AG09319 (cell line): Measurements from ENCODE around the gene KCNN1.
"Not testable (repeated sequence)": the region's sequence is repeated elsewhere in the genome, so short reads cannot be mapped to it uniquely, and the experiment has no call there.

Experiments
- DNase-seq: peaks from one replicate; pipeline ENCODE4 v3.0.0-alpha.2; 2010; ENCODE audit warnings: low read depth; ENCODE audit errors: extremely low read depth
- TF ChIP-seq, protein P1 (sequence below): IDR thresholded peaks from 2 replicates; pipeline ENCODE4 v1.5.1; 2011; ENCODE audit warnings: low read depth, mild to moderate bottlenecking, inconsistent platforms, low read length, moderate library complexity

The KCNN1 gene

DNA sequence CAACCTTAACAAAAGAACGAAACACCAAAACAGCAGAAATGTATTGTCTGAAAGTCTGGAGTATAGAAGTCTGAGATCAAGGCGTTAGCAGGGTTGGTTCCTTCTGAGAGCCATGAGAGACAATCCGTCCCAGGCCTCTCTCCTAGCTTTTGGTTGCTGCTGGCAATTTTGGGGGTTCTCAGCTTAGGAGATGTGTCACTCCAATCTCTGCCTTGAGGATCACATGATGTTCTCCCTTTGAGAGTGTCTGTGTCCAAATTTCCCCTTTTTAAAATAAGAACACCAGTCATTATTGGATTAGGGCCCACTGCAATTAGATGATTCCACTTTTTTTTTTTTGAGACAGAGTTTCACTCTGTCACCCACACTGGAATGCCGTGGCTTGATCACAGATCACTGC lies 10.1 kb downstream of the KCNN1 start:
- no peak for DNase-seq
- TF ChIP-seq, protein P1, sequence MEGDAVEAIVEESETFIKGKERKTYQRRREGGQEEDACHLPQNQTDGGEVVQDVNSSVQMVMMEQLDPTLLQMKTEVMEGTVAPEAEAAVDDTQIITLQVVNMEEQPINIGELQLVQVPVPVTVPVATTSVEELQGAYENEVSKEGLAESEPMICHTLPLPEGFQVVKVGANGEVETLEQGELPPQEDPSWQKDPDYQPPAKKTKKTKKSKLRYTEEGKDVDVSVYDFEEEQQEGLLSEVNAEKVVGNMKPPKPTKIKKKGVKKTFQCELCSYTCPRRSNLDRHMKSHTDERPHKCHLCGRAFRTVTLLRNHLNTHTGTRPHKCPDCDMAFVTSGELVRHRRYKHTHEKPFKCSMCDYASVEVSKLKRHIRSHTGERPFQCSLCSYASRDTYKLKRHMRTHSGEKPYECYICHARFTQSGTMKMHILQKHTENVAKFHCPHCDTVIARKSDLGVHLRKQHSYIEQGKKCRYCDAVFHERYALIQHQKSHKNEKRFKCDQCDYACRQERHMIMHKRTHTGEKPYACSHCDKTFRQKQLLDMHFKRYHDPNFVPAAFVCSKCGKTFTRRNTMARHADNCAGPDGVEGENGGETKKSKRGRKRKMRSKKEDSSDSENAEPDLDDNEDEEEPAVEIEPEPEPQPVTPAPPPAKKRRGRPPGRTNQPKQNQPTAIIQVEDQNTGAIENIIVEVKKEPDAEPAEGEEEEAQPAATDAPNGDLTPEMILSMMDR: no peak

DNA sequence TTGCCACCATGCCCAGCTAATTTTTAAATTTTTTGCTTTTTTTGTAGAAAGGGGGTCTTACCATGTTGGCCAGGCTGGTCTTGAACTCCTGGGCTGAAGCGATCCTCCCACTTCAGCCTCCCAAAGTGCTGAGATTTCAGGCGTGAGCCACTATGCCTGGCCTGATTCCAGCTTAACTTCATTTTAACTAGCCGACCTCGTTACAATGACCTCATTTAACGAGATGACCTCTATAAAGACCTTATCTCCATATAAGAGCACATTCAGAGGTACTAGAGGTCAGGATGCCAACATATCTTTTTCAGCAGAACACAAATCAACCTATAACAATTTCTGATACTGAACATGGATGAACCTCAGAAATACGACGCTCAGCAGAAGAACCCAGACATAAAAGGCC lies 10.6 kb downstream of the KCNN1 start:
- TF ChIP-seq, protein P1: no peak
- DNase-seq: no peak

DNA sequence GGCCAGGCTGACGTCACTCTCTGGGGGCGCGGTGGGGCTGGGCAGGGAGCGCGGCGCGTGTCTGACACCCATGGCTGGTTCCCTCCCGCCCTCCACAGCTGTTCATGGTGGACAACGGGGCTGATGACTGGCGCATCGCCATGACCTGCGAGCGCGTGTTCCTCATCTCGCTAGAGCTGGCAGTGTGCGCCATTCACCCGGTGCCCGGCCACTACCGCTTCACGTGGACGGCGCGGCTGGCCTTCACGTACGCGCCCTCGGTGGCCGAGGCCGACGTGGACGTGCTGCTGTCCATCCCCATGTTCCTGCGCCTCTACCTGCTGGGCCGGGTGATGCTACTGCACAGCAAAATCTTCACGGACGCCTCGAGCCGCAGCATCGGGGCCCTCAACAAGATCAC lies 14.7 kb downstream of the KCNN1 start:
- TF ChIP-seq, protein P1: no peak
- DNase-seq: no peak

DNA sequence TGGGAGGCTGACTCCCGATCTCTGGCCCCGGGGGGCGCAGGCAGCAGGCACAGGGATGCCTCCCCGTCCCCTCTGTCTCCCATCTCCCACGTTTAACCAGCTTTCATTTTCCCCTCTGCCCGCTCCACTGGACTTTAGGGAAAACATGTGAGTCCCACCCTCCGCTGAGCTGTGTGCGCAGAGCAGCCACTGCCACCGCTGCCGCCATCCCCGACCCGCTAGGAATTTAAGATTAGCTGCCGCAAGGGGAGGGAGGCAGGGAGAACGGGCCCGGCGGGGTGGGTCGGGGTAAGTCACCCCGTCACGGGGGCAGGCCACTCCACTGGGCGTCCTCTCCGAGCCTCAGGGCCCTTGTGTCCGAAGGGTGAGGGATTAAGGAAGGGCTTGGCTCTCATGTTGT lies 15.5 kb downstream of the KCNN1 start:
- no peak for DNase-seq
- TF ChIP-seq, protein P1: no peak

- TF ChIP-seq, protein P1: no peak
- no peak for DNase-seq
Observed at GRCh38 chr19:17985037-17985818, 18.3 kb downstream of the KCNN1 start.

DNA sequence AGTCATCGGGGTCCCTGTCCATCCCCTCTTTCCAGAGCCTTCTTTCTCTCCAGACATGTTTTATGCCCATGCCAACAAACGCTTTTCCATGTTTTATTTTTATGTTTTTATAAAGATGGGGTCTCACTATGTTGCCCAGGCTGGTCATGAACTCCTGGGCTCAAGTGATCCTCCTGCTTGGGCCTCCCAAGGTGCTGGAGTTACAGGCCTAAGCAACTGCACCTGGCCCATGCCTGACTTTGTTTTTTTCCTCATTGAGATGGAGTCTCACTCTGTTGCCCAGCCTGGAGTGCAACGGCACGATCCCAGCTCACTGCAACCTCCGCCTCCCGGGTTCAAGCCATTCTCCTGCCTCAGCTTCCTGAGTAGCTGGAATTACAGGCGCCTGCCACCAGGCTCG lies 19.7 kb downstream of the KCNN1 start:
- not testable (repeated sequence) for DNase-seq

GRCh38 chr19:17988161-17988560 lies 21.3 kb downstream of the KCNN1 start:
- no peak for DNase-seq

More at GRCh38 chr19:17988161-17988560, 21.3 kb downstream of the KCNN1 start:
- TF ChIP-seq, protein P1: no peak
